SK-N-MC (cell line): ENCODE measurements around the gene FAM184A.

Source experiments
- EZH2 ChIP-seq: fragments of 200-600 bp; sonication (generic); IDR thresholded peaks from one replicate; pipeline ENCODE4 v1.6.1; 2017; ENCODE audit warnings: antibody characterized with exemption
- FOXP2 ChIP-seq: optimal IDR thresholded peaks from 2 replicates; pipeline ENCODE3; 2011; ENCODE audit warnings: mild to moderate bottlenecking, moderate library complexity; ENCODE audit not compliant: insufficient read depth; ENCODE audit errors: extremely low read length, control extremely low read depth
- POLR2AphosphoS5 ChIP-seq: IDR thresholded peaks from 2 replicates; pipeline ENCODE4 v1.6.1; 2012; ENCODE audit warnings: mild to moderate bottlenecking, low read depth, low read length, borderline replicate concordance

DNA sequence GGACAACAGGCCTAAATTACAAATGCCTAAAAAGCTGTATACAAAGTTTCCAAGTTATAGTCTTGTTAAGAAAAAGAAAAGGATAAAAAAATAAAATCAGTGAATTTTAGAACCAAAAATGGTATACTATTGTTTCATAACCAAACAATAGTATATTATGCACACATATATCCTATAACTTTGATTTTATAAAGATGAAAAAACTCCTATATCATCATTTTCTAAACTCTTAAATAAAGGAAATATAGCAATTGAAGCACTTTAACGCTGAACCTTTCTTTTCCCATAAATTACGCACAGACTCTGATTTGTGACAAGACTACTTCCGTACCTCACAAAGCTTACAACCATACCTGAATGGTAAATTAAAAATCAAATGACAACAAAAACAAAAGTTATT lies 107.6 kb downstream of the FAM184A start:
- TF ChIP-seq POLR2AphosphoS5 (no peak), EZH2 (no peak), FOXP2 (no peak)
